Glutamatergic neuron (in vitro differentiated cells): ENCODE measurements around the gene C19orf44. TPM values are rescaled to one million over a fixed set of nuclear protein-coding genes. Genes with fewer than 3 reads are reported as not detected.
"Not testable (repeated sequence)": the region's sequence is repeated elsewhere in the genome, so short reads cannot be mapped to it uniquely, and the experiment has no call there.

Experiments used
- DNase-seq: peaks from one replicate; pipeline ENCODE4 v3.0.0; 2022
- H3K27ac Mint-ChIP-seq: one replicate; pipeline ENCODE4 v1.8.0; 2020; ENCODE audit warnings: mild to moderate bottlenecking, mixed read lengths, inconsistent platforms; ENCODE audit not compliant: unreplicated experiment
- H3K27me3 Mint-ChIP-seq: one replicate; pipeline ENCODE4 v1.8.0; 2020; ENCODE audit warnings: mild to moderate bottlenecking, moderate library complexity, mixed read lengths, inconsistent platforms; ENCODE audit not compliant: unreplicated experiment
- H3K36me3 Mint-ChIP-seq: one replicate; pipeline ENCODE4 v1.8.0; 2020; ENCODE audit warnings: mild to moderate bottlenecking, mixed read lengths, inconsistent platforms; ENCODE audit not compliant: unreplicated experiment
- H3K4me1 Mint-ChIP-seq: one replicate; pipeline ENCODE4 v1.8.0; 2020; ENCODE audit warnings: mild to moderate bottlenecking, low read depth, mixed read lengths, inconsistent platforms; ENCODE audit not compliant: unreplicated experiment
- H3K4me3 Mint-ChIP-seq: one replicate; pipeline ENCODE4 v1.8.0; 2020; ENCODE audit warnings: mild to moderate bottlenecking, mixed read lengths, inconsistent platforms; ENCODE audit not compliant: unreplicated experiment
- H3K9me3 Mint-ChIP-seq: one replicate; pipeline ENCODE4 v1.8.0; 2020; ENCODE audit warnings: mild to moderate bottlenecking, moderate library complexity, mixed read lengths, inconsistent platforms; ENCODE audit not compliant: unreplicated experiment
- total RNA-seq: library from RNA; stranded (reverse); fragmentation: NEBNext Ultra II Directional; extraction: Animal tissue kit (Norgen Biotek cat#: 25700); gene quantifications from one replicate; pipeline ENCODE4 v1.2.1, GENCODE V29; 2021; ENCODE audit not compliant: unreplicated experiment
- TF ChIP-seq, protein P1 (sequence below): fragments of 200-600 bp; sonication (generic); IDR thresholded peaks from one replicate; pipeline ENCODE4 v1.5.0; 2021; ENCODE audit not compliant: partially characterized antibody, unreplicated experiment

The C19orf44 gene
- total RNA-seq, 1 donor from 2014 or later, result 5.0 TPM

GRCh38 chr19:16463341-16463990 is 32.7 kb upstream of the C19orf44 start:
- Mint-ChIP-seq H3K36me3 (peaks cover 4% of the 10 kb centered on the region), H3K4me3 (peak overlapping the region; percentile 65), H3K9me3 (peaks cover 12% of the 10 kb centered on the region)

DNA sequence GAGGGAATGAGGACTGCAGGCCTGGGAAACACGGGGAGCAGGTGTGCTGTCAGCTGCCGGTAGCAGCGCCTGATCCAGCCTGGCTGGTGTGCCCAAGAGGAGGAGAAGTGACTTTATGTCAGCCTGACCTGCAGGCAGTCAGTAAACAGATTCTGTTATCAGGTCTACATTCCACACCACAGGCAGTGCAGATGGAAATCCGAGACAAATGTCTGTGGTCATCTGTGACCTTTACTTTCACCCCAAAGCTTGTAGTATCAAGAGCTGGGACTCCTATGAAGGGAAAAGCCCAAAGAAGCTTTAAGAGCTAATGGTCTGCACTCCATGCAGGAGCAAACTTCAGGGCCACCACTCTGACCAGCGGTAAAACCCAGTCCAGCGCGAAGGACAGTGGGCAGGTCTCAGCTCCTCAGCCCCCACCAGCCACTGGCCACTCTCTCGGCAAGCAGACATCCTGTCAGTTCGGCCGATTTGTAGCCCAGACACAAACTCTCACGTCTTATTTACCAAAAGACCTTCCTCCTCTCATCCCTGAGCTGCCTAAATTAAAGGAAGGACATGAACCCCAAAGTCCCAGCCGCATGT is 32.1 kb upstream of the C19orf44 start:
- TF ChIP-seq, protein P1, sequence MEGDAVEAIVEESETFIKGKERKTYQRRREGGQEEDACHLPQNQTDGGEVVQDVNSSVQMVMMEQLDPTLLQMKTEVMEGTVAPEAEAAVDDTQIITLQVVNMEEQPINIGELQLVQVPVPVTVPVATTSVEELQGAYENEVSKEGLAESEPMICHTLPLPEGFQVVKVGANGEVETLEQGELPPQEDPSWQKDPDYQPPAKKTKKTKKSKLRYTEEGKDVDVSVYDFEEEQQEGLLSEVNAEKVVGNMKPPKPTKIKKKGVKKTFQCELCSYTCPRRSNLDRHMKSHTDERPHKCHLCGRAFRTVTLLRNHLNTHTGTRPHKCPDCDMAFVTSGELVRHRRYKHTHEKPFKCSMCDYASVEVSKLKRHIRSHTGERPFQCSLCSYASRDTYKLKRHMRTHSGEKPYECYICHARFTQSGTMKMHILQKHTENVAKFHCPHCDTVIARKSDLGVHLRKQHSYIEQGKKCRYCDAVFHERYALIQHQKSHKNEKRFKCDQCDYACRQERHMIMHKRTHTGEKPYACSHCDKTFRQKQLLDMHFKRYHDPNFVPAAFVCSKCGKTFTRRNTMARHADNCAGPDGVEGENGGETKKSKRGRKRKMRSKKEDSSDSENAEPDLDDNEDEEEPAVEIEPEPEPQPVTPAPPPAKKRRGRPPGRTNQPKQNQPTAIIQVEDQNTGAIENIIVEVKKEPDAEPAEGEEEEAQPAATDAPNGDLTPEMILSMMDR, result no peak
- Mint-ChIP-seq H3K4me1 (peaks cover 61% of the 10 kb centered on the region), H3K36me3 (peaks cover 4% of the 10 kb centered on the region), H3K9me3 (peaks cover 11% of the 10 kb centered on the region), H3K27me3 (peaks cover 19% of the 10 kb centered on the region), H3K4me3 (peak overlapping the region; percentile 76), H3K27ac (peak overlapping the region; percentile 89)
- DNase-seq, result no peak

More at GRCh38 chr19:16463341-16463990, 32.7 kb upstream of the C19orf44 start:
- TF ChIP-seq, protein P1, result no peak
- no peak for DNase-seq
- peaks cover 19% of the 10 kb centered on the region for H3K27me3 Mint-ChIP-seq
- peak overlapping the region; percentile 89 for H3K27ac Mint-ChIP-seq
- peaks cover 60% of the 10 kb centered on the region for H3K4me1 Mint-ChIP-seq

DNA sequence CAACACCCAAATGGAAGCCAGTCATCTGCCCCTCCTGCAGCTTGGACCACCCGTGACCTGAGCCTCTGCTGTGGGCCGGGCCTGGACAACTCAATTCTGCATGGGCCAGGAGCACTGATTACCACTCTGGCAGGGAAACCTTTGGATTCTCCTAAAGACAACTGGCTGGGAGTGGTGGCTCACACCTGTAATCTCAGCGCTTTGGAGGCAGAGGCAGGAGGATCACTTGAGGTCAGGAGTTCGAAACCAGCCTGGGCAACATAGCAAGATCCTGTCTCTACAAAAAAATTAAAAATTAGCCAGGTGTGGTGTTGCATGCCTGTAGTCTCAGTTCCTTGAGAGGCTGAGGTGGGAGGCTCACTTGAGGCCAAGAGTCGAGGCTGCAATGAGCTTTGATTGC is 31.0 kb upstream of the C19orf44 start:
- Mint-ChIP-seq H3K4me3 (peak overlapping the region; percentile 63), H3K27me3 (peaks cover 21% of the 10 kb centered on the region), H3K36me3 (peaks cover 4% of the 10 kb centered on the region), H3K9me3 (peaks cover 11% of the 10 kb centered on the region), H3K27ac (no peak overlapping the region), H3K4me1 (peaks cover 61% of the 10 kb centered on the region)
- TF ChIP-seq, protein P1, result no peak
- no peak for DNase-seq

DNA sequence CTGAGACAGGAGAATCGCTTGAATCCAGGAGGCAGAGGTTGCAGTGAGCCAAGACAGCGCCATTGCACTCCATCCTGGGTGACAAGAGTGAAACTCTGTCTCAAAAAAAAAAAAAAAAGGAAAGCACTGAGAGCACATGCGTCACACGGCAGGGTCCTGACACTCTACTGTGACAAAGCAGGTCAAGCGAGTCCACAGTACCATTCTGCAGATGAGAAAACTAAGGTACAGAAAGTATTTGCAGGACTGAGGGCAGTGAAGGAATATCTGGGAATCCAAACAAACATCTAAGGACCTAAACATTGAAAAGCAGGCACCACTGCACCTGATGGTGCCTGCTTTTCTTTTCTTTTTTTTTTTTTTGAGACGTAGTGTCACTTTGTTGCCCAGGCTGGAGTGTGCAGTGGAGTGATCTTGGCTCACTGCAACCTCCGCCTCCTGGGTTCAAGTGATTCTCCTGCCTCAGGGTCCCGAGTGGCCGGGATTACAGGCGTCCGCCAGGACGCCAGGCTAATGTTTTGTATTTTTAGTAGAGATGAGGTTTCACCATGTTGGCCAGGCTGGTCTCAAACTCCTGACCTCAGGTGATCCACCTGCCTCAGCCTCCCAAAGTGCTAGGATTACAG is 29.3 kb upstream of the C19orf44 start:
- H3K4me3 Mint-ChIP-seq, result peak overlapping the region; percentile 70
- H3K36me3 Mint-ChIP-seq, DNase-seq: not testable (repeated sequence)
- peaks cover 57% of the 10 kb centered on the region for H3K4me1 Mint-ChIP-seq
- H3K9me3 Mint-ChIP-seq, result peaks cover 16% of the 10 kb centered on the region
- H3K27ac Mint-ChIP-seq, result peak overlapping the region; percentile 74
- peaks cover 27% of the 10 kb centered on the region for H3K27me3 Mint-ChIP-seq

- H3K36me3 Mint-ChIP-seq, result peaks cover 4% of the 10 kb centered on the region
- no peak for DNase-seq
- peaks cover 29% of the 10 kb centered on the region for H3K27me3 Mint-ChIP-seq
- peak overlapping the region; percentile 70 for H3K4me3 Mint-ChIP-seq
- TF ChIP-seq, protein P1, result no peak
- peaks cover 55% of the 10 kb centered on the region for H3K4me1 Mint-ChIP-seq
- peak overlapping the region; percentile 74 for H3K27ac Mint-ChIP-seq
- H3K9me3 Mint-ChIP-seq, result peaks cover 16% of the 10 kb centered on the region
Measured at GRCh38 chr19:16467581-16467980, 28.6 kb upstream of the C19orf44 start.
